Activated CD8-positive, alpha-beta T cell treated with anti-CD3 and anti-CD28 coated beads for 36 hours (primary cell): ENCODE results near the gene FAM83B. TPM values are rescaled to one million over a fixed set of nuclear protein-coding genes. Genes with fewer than 3 reads are reported as not detected.
"Not testable (repeated sequence)": the region's sequence is repeated elsewhere in the genome, so short reads cannot be mapped to it uniquely, and the experiment has no call there.

Experiments used
- ATAC-seq: fragments of 200-7000 bp; cut with Tn5 transposase; one replicate; pipeline ENCODE4 v1.10.0; 2021; ENCODE audit warnings: mild to moderate bottlenecking, moderate library complexity
- CTCF ChIA-PET: fragments of 350-600 bp; sonication (Branson Sonifier 250); formaldehyde crosslinking; loops from one replicate; lab custom pipeline; 2021; ENCODE audit warnings: antibody characterized with exemption; lab: Charles Lee
- POLR2A ChIA-PET: fragments of 350-600 bp; sonication (Branson Sonifier 250); formaldehyde crosslinking; loops from one replicate; lab custom pipeline; 2021; ENCODE audit warnings: antibody characterized with exemption; lab: Charles Lee
- DNase-seq: peaks from one replicate; pipeline ENCODE4 v3.0.0-alpha.2; 2020
- H3K27ac Mint-ChIP-seq: one replicate; pipeline ENCODE4 v1.8.0; 2021; ENCODE audit warnings: mild to moderate bottlenecking, mixed read lengths
- H3K27me3 Mint-ChIP-seq: one replicate; pipeline ENCODE4 v1.8.0; 2021; ENCODE audit warnings: mixed read lengths
- H3K36me3 Mint-ChIP-seq: one replicate; pipeline ENCODE4 v1.8.0; 2021; ENCODE audit warnings: low read depth, mixed read lengths
- H3K4me1 Mint-ChIP-seq: one replicate; pipeline ENCODE4 v1.8.0; 2021; ENCODE audit warnings: low read depth, mixed read lengths
- H3K4me3 Mint-ChIP-seq: one replicate; pipeline ENCODE4 v1.8.0; 2021; ENCODE audit warnings: mild to moderate bottlenecking, moderate library complexity, mixed read lengths
- H3K9me3 Mint-ChIP-seq: one replicate; pipeline ENCODE4 v1.8.0; 2021; ENCODE audit warnings: mixed read lengths
- intact Hi-C: fragments of 100-400 bp; cut with micrococcal nuclease; formaldehyde crosslinking; loops from one replicate; pipeline ENCODE4 v1.10.0; 2022
- total RNA-seq, 2 experiments: library from RNA; stranded (reverse); gene quantifications; one replicate each; pipeline ENCODE4 v1.2.3, GENCODE V29; 2021
- TF ChIP-seq, protein P1 (sequence below): fragments of 200-600 bp; IDR thresholded peaks from one replicate; pipeline ENCODE4 v1.8.0; 2022; ENCODE audit warnings: antibody characterized with exemption, mild to moderate bottlenecking

FAM83B gene, protein sequence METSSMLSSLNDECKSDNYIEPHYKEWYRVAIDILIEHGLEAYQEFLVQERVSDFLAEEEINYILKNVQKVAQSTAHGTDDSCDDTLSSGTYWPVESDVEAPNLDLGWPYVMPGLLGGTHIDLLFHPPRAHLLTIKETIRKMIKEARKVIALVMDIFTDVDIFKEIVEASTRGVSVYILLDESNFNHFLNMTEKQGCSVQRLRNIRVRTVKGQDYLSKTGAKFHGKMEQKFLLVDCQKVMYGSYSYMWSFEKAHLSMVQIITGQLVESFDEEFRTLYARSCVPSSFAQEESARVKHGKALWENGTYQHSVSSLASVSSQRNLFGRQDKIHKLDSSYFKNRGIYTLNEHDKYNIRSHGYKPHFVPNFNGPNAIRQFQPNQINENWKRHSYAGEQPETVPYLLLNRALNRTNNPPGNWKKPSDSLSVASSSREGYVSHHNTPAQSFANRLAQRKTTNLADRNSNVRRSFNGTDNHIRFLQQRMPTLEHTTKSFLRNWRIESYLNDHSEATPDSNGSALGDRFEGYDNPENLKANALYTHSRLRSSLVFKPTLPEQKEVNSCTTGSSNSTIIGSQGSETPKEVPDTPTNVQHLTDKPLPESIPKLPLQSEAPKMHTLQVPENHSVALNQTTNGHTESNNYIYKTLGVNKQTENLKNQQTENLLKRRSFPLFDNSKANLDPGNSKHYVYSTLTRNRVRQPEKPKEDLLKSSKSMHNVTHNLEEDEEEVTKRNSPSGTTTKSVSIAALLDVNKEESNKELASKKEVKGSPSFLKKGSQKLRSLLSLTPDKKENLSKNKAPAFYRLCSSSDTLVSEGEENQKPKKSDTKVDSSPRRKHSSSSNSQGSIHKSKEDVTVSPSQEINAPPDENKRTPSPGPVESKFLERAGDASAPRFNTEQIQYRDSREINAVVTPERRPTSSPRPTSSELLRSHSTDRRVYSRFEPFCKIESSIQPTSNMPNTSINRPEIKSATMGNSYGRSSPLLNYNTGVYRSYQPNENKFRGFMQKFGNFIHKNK
- total RNA-seq: not detected

DNA sequence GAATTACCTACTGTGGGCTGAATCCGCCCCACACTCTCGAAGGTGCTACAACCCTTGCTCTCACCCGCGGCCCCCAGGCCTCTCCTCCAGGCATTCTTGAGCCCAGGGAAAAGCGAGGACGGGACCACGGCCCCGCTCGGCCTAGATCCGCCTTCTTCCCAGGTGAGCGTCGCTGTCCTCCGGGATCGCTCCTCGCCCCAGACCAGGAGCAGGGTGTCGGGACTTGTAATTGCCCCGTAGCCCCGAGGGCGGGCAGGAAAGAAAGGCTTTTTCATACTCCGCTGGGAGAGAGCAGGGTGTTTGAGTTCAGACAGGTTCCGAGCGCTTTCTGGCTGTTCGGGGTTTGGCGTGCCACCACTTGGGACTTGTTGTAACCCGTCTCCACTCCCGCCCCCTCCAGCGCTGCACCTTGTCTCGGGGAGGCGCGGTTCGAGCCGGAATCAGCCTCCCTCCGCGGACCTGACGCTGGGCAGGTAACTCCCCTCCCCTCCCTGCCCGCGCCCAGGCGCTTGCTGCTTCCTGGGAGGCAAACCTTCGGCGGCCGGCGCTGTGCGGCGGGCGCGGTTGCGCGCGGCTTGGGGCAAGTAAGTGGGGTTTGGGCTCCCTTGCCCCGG lies at the start of gene FAM83B:
TSS of gene FAM83B (plus strand) at position 529 of the 614 bp plus-strand sequence. CDS start 23,476 bp downstream, outside the sequence.
- H3K4me1 Mint-ChIP-seq: no peaks in the 10 kb centered on the region
- peaks cover 3% of the 10 kb centered on the region for H3K9me3 Mint-ChIP-seq
- H3K36me3 Mint-ChIP-seq: no peaks in the 10 kb centered on the region
- H3K27ac Mint-ChIP-seq: no peak within 1 kb of the TSS
- intact Hi-C loops: no loop called here
- H3K27me3 Mint-ChIP-seq: peaks cover 19% of the 10 kb centered on the region
- DNase-seq (no peak), ATAC-seq (no peak)
- no peak within 1 kb of the TSS for H3K4me3 Mint-ChIP-seq
- TF ChIP-seq, protein P1, sequence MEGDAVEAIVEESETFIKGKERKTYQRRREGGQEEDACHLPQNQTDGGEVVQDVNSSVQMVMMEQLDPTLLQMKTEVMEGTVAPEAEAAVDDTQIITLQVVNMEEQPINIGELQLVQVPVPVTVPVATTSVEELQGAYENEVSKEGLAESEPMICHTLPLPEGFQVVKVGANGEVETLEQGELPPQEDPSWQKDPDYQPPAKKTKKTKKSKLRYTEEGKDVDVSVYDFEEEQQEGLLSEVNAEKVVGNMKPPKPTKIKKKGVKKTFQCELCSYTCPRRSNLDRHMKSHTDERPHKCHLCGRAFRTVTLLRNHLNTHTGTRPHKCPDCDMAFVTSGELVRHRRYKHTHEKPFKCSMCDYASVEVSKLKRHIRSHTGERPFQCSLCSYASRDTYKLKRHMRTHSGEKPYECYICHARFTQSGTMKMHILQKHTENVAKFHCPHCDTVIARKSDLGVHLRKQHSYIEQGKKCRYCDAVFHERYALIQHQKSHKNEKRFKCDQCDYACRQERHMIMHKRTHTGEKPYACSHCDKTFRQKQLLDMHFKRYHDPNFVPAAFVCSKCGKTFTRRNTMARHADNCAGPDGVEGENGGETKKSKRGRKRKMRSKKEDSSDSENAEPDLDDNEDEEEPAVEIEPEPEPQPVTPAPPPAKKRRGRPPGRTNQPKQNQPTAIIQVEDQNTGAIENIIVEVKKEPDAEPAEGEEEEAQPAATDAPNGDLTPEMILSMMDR: no peak
- ChIA-PET CTCF (no interaction called here), POLR2A (no interaction called here)

DNA sequence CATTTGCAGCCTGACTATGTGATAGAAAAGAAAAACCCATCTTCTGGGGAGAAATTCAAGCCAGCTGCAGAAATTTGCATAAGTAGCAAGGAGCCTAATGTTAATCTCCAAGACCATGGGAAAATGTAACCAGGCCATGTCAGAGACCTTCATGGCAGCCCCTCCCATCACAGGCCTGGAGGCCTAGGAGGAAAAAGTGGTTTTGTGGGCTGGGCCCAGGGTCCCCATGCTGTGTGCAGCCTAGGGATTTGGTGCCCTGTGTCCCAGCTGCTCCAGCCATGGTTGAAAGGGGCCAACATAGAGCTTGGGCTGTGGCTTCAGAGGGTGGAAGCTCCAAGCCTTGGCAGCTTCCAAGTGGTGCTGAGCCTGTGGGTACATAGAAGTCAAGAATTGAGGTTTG lies 49.7 kb upstream of the FAM83B start:
- ATAC-seq, DNase-seq, H3K4me3 Mint-ChIP-seq, H3K4me1 Mint-ChIP-seq, CTCF ChIA-PET, H3K27me3 Mint-ChIP-seq, POLR2A ChIA-PET, H3K36me3 Mint-ChIP-seq, intact Hi-C loops, H3K27ac Mint-ChIP-seq, H3K9me3 Mint-ChIP-seq: not testable (repeated sequence)

DNA sequence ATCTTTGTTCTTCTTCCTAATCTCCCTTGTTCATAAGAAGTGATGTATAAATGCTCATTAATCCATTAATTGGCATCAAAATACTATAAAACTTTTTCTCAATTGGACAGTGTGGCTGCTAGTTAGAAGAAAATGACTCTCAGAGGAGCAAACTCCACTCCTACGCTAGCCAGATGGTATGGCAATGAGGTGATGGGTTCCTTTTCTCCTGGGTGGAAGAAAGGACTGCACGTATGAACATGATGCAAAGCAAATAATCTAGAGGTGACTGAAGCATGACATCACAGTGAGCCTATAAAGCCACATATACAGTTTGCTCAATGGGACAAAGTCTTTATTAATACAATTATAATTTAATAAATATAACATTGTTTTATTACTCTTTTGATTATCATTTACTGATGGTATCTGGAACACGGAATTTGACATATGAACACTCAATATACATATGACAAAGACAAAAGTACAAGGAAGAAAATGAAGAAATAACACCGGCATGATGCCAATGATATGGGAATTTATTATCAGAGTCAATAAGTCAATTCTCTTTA lies 46.4 kb upstream of the FAM83B start:
- DNase-seq: no peak
- Mint-ChIP-seq H3K36me3 (no peaks in the 10 kb centered on the region), H3K27me3 (no peaks in the 10 kb centered on the region), H3K4me1 (no peaks in the 10 kb centered on the region), H3K9me3 (peaks cover 9% of the 10 kb centered on the region), H3K4me3 (no peak overlapping the region), H3K27ac (no peak overlapping the region)
- POLR2A ChIA-PET: no interaction called here
- ATAC-seq: no peak
- CTCF ChIA-PET: no interaction called here
- TF ChIP-seq, protein P1: no peak
- intact Hi-C loops: no loop called here

DNA sequence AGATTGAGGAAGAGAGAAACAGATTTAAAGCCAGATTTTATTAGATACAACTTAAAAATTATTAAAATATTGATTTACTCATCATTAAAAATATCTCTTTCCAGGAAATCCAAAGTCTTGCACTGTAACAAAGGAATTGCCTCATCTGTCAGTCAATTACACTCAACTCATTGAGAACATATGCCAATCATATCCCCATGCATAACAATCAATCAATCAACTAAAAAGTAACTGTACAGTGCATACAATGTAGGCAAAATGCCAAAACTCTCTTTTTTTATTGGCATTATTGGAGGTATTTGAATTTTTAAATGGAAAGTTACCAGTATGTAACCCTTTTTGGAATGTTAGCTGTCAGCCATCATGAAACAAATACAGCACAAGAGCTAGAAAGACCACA lies 45.3 kb upstream of the FAM83B start:
- TF ChIP-seq, protein P1: no peak
- intact Hi-C loops: no loop called here
- Mint-ChIP-seq H3K27ac (no peak overlapping the region), H3K4me3 (no peak overlapping the region), H3K36me3 (no peaks in the 10 kb centered on the region), H3K4me1 (no peaks in the 10 kb centered on the region), H3K27me3 (no peaks in the 10 kb centered on the region), H3K9me3 (peaks cover 9% of the 10 kb centered on the region)
- ChIA-PET CTCF (interaction anchor here (0.9 kb wide), 1 partner anchor 84 kb away, joined by 3 read pairs; no protein-coding TSS in a partner anchor), POLR2A (no interaction called here)
- DNase-seq (no peak), ATAC-seq (no peak)

DNA sequence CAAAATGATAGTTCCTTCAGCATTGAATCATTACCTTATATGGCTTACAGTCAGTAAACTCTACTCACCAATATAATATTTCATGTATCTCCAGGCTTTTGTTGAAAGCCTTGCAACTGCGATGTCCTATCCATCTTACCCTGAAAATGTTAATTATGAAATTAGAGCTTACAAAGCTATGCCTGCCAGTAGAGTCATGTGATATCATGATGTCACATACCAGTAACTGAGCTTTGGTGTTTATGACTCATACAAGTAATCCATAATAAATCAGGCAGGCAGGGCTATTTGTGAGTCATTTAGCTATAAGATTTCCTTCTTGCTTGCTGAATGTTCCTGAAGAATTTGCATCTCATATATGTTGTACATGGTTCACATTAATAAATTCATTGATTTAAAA lies 44.9 kb upstream of the FAM83B start:
- Mint-ChIP-seq H3K4me1 (no peaks in the 10 kb centered on the region), H3K27ac (no peak overlapping the region), H3K4me3 (no peak overlapping the region), H3K36me3 (no peaks in the 10 kb centered on the region), H3K9me3 (peaks cover 5% of the 10 kb centered on the region), H3K27me3 (no peaks in the 10 kb centered on the region)
- TF ChIP-seq, protein P1: no peak
- DNase-seq: no peak
- intact Hi-C loops: no loop called here
- no peak for ATAC-seq
- ChIA-PET CTCF (interaction anchor here (0.9 kb wide), 1 partner anchor 85 kb away, joined by 3 read pairs; no protein-coding TSS in a partner anchor), POLR2A (no interaction called here)
